ENCODE results near the gene ARHGAP6. TPM values are rescaled to one million over a fixed set of nuclear protein-coding genes. Genes with fewer than 3 reads are reported as not detected.
A peak's percentile ranks its signal among the peaks of the same experiment; 100 is the strongest.
"Not testable (repeated sequence)": the region's sequence is repeated elsewhere in the genome, so short reads cannot be mapped to it uniquely, and the experiment has no call there.

ARHGAP6 gene
- total RNA-seq, 2 donors from 2014 or later: 0.30 to 16.1 TPM

GRCh38 chrX:11579636-11580600, 85.8 kb downstream of the ARHGAP6 start:
- Mint-ChIP-seq H3K4me3 (no peak overlapping the region), H3K36me3 (ENCODE audit: low read depth) (no peaks in the 10 kb centered on the region), H3K27ac (no peak overlapping the region), H3K27me3 (no peaks in the 10 kb centered on the region), H3K4me1 (no peaks in the 10 kb centered on the region)
- ATAC-seq (no peak), DNase-seq (no peak)
- H3K9me3 ChIP-seq (ENCODE audit: control insufficient read depth, low read length, poor library complexity, severe bottlenecking): no peaks in the 10 kb centered on the region

GRCh38 chrX:11578301-11578700, 87.4 kb downstream of the ARHGAP6 start:
- not testable (repeated sequence) for H3K36me3 Mint-ChIP-seq (ENCODE audit: low read depth); H3K4me3 Mint-ChIP-seq; H3K4me1 Mint-ChIP-seq

GRCh38 chrX:11577603-11578002, 88.1 kb downstream of the ARHGAP6 start:
- Mint-ChIP-seq H3K4me1 (no peaks in the 10 kb centered on the region), H3K36me3 (ENCODE audit: low read depth) (no peaks in the 10 kb centered on the region), H3K4me3 (no peak overlapping the region), H3K27ac (no peak overlapping the region), H3K27me3 (no peaks in the 10 kb centered on the region)
- DNase-seq (no peak), ATAC-seq (no peak)
- H3K9me3 ChIP-seq (ENCODE audit: control insufficient read depth, low read length, poor library complexity, severe bottlenecking): no peaks in the 10 kb centered on the region

More at GRCh38 chrX:11578301-11578700, 87.4 kb downstream of the ARHGAP6 start:
- not testable (repeated sequence) for H3K27me3 Mint-ChIP-seq; H3K9me3 ChIP-seq (ENCODE audit: control insufficient read depth, low read length, poor library complexity, severe bottlenecking); DNase-seq; ATAC-seq; H3K27ac Mint-ChIP-seq

GRCh38 chrX:11575332-11575731, 90.4 kb downstream of the ARHGAP6 start:
- Mint-ChIP-seq H3K4me1 (no peaks in the 10 kb centered on the region), H3K4me3 (no peak overlapping the region), H3K27me3 (no peaks in the 10 kb centered on the region), H3K27ac (no peak overlapping the region), H3K36me3 (ENCODE audit: low read depth) (no peaks in the 10 kb centered on the region)
- no peaks in the 10 kb centered on the region for H3K9me3 ChIP-seq (ENCODE audit: control insufficient read depth, low read length, poor library complexity, severe bottlenecking)
- DNase-seq (no peak), ATAC-seq (no peak)

DNA sequence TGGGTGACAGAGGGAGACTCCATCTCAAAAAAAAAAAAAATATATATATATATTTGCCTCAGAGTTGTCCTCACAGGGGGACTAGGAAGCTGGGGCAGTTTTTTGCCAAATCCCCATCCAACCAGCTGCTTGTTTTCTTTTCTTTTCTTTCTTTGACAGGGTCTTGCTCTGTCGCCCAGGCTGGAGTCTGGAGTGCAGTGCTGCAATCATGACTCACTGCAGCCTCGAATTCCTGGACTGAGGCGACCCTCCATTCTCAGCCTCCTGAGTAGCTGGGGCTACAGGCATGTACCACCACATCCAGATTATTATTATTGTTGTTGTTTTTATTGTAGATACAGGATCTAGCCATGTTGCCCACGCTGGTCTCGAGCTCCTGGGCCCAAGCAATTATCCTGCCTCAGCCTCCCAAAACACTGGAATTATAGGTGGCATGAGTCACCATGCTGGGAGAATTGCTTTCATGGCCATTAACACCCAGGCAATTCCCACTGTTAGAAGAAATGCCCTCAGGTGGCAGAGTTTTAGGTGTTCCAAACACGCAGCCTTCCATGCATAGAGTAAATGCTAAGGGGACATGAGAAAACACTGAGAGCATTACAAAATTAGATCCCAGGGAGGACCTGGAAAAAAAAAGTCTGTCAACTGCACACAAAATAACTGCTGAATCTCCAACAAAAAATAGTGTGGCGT, 98.0 kb downstream of the ARHGAP6 start:
- no peak overlapping the region for H3K27ac Mint-ChIP-seq
- no peak for ATAC-seq
- H3K4me1 Mint-ChIP-seq: no peaks in the 10 kb centered on the region
- H3K9me3 ChIP-seq (ENCODE audit: control insufficient read depth, low read length, poor library complexity, severe bottlenecking): no peaks in the 10 kb centered on the region
- H3K4me3 Mint-ChIP-seq: no peak overlapping the region
- DNase-seq: no peak
- H3K36me3 Mint-ChIP-seq (ENCODE audit: low read depth): no peaks in the 10 kb centered on the region
- no peaks in the 10 kb centered on the region for H3K27me3 Mint-ChIP-seq

GRCh38 chrX:11566789-11567188, 98.9 kb downstream of the ARHGAP6 start:
- no peaks in the 10 kb centered on the region for H3K27me3 Mint-ChIP-seq
- H3K9me3 ChIP-seq (ENCODE audit: control insufficient read depth, low read length, poor library complexity, severe bottlenecking): no peaks in the 10 kb centered on the region
- H3K4me1 Mint-ChIP-seq: no peaks in the 10 kb centered on the region
- no peak overlapping the region for H3K4me3 Mint-ChIP-seq
- no peak overlapping the region for H3K27ac Mint-ChIP-seq
- ATAC-seq (no peak), DNase-seq (no peak)
- H3K36me3 Mint-ChIP-seq (ENCODE audit: low read depth): no peaks in the 10 kb centered on the region

- DNase-seq: no peak
- H3K4me3 Mint-ChIP-seq: no peak overlapping the region
- H3K27ac Mint-ChIP-seq: no peak overlapping the region
- no peak for ATAC-seq
- no peaks in the 10 kb centered on the region for H3K4me1 Mint-ChIP-seq
- no peaks in the 10 kb centered on the region for H3K27me3 Mint-ChIP-seq
- no peaks in the 10 kb centered on the region for H3K36me3 Mint-ChIP-seq (ENCODE audit: low read depth)
- H3K9me3 ChIP-seq (ENCODE audit: control insufficient read depth, low read length, poor library complexity, severe bottlenecking): no peaks in the 10 kb centered on the region
These were observed 99.5 kb downstream of the ARHGAP6 start for GRCh38 chrX:11566173-11566572.

GRCh38 chrX:11564546-11564945, 101.2 kb downstream of the ARHGAP6 start:
- Mint-ChIP-seq H3K27ac (no peak overlapping the region), H3K4me3 (no peak overlapping the region), H3K4me1 (no peaks in the 10 kb centered on the region), H3K36me3 (ENCODE audit: low read depth) (no peaks in the 10 kb centered on the region), H3K27me3 (no peaks in the 10 kb centered on the region)
- DNase-seq (no peak), ATAC-seq (no peak)
- no peaks in the 10 kb centered on the region for H3K9me3 ChIP-seq (ENCODE audit: control insufficient read depth, low read length, poor library complexity, severe bottlenecking)

DNA sequence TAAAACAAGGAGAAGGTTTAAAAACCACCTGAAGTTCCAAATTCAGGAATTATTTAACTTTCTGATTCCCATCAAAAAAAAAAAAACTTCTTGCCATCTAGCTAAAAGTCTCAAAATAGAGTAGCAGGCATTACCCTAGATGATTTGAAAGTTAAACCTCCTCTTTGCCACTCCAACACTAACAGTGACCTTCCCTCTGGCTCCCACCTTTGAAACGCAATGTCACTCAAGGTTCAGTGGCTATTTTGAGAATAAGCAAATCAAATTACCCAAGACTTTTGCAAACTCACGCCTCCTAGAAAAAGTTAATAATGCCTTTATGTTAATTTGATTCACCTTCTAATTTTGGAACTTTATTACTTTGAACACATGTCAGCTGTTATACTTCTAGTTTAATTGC, 103.2 kb downstream of the ARHGAP6 start:
- Mint-ChIP-seq H3K4me1 (no peaks in the 10 kb centered on the region), H3K27me3 (no peaks in the 10 kb centered on the region), H3K36me3 (ENCODE audit: low read depth) (no peaks in the 10 kb centered on the region), H3K27ac (no peak overlapping the region), H3K4me3 (no peak overlapping the region)
- H3K9me3 ChIP-seq (ENCODE audit: control insufficient read depth, low read length, poor library complexity, severe bottlenecking): no peaks in the 10 kb centered on the region
- DNase-seq: no peak
- no peak for ATAC-seq

DNA sequence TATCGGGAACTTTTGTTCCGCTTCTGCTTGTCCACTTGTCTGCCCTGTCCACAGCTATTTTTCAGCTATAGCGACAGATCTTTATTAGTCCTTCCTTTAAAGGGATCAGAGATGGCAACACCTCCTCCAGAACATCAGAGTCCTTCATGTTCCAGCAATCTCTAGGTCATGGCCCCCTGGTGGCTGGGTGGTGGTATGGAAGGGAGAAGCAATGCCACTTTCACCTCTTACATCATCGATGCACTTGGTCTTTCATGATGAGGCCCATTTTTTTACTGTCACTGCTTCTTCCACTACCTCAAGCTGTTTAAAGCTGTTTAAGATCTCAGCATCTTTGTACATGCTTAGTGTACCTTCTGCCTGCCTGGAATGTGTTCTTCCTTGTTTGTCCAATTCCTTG, 106.7 kb downstream of the ARHGAP6 start:
- peak; percentile 11 to 25 (median 13) for DNase-seq
- Mint-ChIP-seq H3K27ac (no peak overlapping the region), H3K27me3 (peaks cover 16% of the 10 kb centered on the region), H3K4me3 (no peak overlapping the region), H3K36me3 (ENCODE audit: low read depth) (no peaks in the 10 kb centered on the region), H3K4me1 (no peaks in the 10 kb centered on the region)
- H3K9me3 ChIP-seq (ENCODE audit: control insufficient read depth, low read length, poor library complexity, severe bottlenecking): no peaks in the 10 kb centered on the region
- peak; percentile 53 for ATAC-seq

GRCh38 chrX:11557120-11557519, 108.6 kb downstream of the ARHGAP6 start:
- no peak for DNase-seq
- no peak overlapping the region for H3K27ac Mint-ChIP-seq
- H3K36me3 Mint-ChIP-seq (ENCODE audit: low read depth): no peaks in the 10 kb centered on the region
- no peak overlapping the region for H3K4me3 Mint-ChIP-seq
- H3K27me3 Mint-ChIP-seq: peaks cover 24% of the 10 kb centered on the region
- H3K4me1 Mint-ChIP-seq: no peaks in the 10 kb centered on the region
- H3K9me3 ChIP-seq (ENCODE audit: control insufficient read depth, low read length, poor library complexity, severe bottlenecking): no peaks in the 10 kb centered on the region
- no peak for ATAC-seq

DNA sequence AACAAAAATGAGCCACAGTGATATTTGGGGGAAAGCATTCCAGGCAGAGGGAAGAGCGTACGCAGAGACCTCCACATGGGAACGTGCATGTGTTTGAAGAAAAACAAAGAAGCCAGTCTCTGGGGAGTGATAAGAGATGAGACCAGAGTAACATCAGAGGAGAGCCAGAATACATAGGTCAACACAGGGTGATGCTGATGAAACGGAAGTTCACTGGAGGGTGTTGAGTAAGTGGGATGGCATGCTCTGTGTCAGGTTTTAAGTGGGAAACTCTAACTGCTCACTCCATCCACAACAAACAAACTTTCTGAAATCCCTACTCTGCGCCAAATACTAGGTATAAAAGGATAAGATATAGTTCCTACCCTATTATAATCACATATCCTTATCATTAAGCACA, 110.0 kb downstream of the ARHGAP6 start:
- no peak for DNase-seq
- Mint-ChIP-seq H3K27ac (no peak overlapping the region), H3K36me3 (ENCODE audit: low read depth) (no peaks in the 10 kb centered on the region), H3K4me3 (no peak overlapping the region), H3K27me3 (peaks cover 25% of the 10 kb centered on the region), H3K4me1 (no peaks in the 10 kb centered on the region)
- no peak for ATAC-seq
- H3K9me3 ChIP-seq (ENCODE audit: control insufficient read depth, low read length, poor library complexity, severe bottlenecking): no peaks in the 10 kb centered on the region

DNA sequence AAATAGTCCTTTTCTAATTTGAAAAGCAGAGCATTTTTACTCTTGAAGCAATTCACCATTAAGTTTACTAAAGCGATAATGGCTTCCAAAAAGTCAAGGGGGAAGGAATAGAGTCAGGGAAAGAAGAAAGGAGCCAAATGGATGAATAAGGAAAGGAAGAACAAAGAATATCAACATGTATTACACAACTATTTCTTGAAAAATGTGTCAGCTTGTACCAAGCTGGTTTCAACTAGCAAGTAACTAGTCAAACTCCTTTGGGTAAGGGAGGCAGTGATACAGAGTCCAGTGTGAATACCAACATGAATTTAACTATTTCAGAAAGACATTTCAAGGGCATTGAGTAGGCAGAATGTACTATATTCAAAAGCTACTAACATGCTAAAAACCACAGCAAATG, 112.1 kb downstream of the ARHGAP6 start:
- H3K4me3 Mint-ChIP-seq: no peak overlapping the region
- no peaks in the 10 kb centered on the region for H3K9me3 ChIP-seq (ENCODE audit: control insufficient read depth, low read length, poor library complexity, severe bottlenecking)
- H3K27ac Mint-ChIP-seq: no peak overlapping the region
- no peak for ATAC-seq
- peaks cover 31% of the 10 kb centered on the region for H3K27me3 Mint-ChIP-seq
- H3K36me3 Mint-ChIP-seq (ENCODE audit: low read depth): no peaks in the 10 kb centered on the region
- DNase-seq: no peak
- H3K4me1 Mint-ChIP-seq: no peaks in the 10 kb centered on the region
